Measurements from ENCODE around the gene TRIP11. TPM values are rescaled to one million over a fixed set of nuclear protein-coding genes. Genes with fewer than 3 reads are reported as not detected.

TRIP11 gene
- total and polyA plus RNA-seq, 2 of the 13 experiments (the other 11 are each of a cell fraction or from before 2014, with no cell fraction given): 10.9 to 32.8 TPM

DNA sequence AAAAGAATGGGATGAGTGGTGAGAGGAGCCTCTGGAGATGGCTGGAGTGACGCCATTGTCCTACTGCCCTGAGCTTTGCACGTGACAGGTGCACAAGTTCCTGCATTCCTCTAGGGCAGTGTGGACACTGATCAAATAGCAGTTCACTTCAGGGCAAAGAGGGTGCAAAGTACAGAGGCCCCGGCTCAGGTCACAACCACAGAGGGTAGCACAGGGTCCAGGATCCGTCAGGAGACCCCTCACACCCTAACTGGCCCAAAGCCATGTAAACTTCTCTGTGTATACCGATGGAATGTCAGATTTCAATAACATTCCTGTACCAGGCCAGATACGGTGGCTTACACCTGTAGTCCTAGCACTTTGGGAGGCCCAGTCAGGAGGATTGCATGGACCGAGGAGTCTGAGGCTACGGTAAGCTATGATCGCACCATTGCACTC, 82.0 kb downstream of the TRIP11 start (continued):
- TF ChIP-seq, protein P1, sequence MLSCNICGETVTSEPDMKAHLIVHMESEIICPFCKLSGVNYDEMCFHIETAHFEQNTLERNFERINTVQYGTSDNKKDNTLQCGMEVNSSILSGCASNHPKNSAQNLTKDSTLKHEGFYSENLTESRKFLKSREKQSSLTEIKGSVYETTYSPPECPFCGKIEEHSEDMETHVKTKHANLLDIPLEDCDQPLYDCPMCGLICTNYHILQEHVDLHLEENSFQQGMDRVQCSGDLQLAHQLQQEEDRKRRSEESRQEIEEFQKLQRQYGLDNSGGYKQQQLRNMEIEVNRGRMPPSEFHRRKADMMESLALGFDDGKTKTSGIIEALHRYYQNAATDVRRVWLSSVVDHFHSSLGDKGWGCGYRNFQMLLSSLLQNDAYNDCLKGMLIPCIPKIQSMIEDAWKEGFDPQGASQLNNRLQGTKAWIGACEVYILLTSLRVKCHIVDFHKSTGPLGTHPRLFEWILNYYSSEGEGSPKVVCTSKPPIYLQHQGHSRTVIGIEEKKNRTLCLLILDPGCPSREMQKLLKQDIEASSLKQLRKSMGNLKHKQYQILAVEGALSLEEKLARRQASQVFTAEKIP (CRISPR knock-in tag; IDR thresholded peaks at IDR 0.05; ENCODE audit: borderline replicate concordance): no peak
- TF ChIP-seq TSC22D2 (CRISPR knock-in tag; IDR thresholded peaks at IDR 0.05; ENCODE audit: borderline replicate concordance): no peak
- 0 out of 2 replicates have a peak, but pooled peaks have one; percentile 34 for TF ChIP-seq ERF (CRISPR knock-in tag; IDR thresholded peaks at IDR 0.05)
- TF ChIP-seq ZSCAN20 (CRISPR knock-in tag; IDR thresholded peaks at IDR 0.05; ENCODE audit: borderline replicate concordance): no peak
- no peak for TF ChIP-seq XRCC5 (optimal IDR thresholded peaks at IDR 0.05; ENCODE audit: low read length)
- TF ChIP-seq, protein P2, sequence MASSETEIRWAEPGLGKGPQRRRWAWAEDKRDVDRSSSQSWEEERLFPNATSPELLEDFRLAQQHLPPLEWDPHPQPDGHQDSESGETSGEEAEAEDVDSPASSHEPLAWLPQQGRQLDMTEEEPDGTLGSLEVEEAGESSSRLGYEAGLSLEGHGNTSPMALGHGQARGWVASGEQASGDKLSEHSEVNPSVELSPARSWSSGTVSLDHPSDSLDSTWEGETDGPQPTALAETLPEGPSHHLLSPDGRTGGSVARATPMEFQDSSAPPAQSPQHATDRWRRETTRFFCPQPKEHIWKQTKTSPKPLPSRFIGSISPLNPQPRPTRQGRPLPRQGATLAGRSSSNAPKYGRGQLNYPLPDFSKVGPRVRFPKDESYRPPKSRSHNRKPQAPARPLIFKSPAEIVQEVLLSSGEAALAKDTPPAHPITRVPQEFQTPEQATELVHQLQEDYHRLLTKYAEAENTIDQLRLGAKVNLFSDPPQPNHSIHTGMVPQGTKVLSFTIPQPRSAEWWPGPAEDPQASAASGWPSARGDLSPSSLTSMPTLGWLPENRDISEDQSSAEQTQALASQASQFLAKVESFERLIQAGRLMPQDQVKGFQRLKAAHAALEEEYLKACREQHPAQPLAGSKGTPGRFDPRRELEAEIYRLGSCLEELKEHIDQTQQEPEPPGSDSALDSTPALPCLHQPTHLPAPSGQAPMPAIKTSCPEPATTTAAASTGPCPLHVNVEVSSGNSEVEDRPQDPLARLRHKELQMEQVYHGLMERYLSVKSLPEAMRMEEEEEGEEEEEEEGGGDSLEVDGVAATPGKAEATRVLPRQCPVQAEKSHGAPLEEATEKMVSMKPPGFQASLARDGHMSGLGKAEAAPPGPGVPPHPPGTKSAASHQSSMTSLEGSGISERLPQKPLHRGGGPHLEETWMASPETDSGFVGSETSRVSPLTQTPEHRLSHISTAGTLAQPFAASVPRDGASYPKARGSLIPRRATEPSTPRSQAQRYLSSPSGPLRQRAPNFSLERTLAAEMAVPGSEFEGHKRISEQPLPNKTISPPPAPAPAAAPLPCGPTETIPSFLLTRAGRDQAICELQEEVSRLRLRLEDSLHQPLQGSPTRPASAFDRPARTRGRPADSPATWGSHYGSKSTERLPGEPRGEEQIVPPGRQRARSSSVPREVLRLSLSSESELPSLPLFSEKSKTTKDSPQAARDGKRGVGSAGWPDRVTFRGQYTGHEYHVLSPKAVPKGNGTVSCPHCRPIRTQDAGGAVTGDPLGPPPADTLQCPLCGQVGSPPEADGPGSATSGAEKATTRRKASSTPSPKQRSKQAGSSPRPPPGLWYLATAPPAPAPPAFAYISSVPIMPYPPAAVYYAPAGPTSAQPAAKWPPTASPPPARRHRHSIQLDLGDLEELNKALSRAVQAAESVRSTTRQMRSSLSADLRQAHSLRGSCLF (CRISPR knock-in tag; IDR thresholded peaks at IDR 0.05; ENCODE audit: borderline replicate concordance): no peak
- no peak for TF ChIP-seq SATB2 (CRISPR knock-in tag; IDR thresholded peaks at IDR 0.05)
- TF ChIP-seq HMG20A (CRISPR knock-in tag; IDR thresholded peaks at IDR 0.05; ENCODE audit: borderline replicate concordance): peak; percentile 72; the same call in 1 of the 2 replicates
- TF ChIP-seq ZKSCAN8 (CRISPR knock-in tag; IDR thresholded peaks at IDR 0.05; ENCODE audit: borderline replicate concordance): no peak
- TF ChIP-seq, protein P3, sequence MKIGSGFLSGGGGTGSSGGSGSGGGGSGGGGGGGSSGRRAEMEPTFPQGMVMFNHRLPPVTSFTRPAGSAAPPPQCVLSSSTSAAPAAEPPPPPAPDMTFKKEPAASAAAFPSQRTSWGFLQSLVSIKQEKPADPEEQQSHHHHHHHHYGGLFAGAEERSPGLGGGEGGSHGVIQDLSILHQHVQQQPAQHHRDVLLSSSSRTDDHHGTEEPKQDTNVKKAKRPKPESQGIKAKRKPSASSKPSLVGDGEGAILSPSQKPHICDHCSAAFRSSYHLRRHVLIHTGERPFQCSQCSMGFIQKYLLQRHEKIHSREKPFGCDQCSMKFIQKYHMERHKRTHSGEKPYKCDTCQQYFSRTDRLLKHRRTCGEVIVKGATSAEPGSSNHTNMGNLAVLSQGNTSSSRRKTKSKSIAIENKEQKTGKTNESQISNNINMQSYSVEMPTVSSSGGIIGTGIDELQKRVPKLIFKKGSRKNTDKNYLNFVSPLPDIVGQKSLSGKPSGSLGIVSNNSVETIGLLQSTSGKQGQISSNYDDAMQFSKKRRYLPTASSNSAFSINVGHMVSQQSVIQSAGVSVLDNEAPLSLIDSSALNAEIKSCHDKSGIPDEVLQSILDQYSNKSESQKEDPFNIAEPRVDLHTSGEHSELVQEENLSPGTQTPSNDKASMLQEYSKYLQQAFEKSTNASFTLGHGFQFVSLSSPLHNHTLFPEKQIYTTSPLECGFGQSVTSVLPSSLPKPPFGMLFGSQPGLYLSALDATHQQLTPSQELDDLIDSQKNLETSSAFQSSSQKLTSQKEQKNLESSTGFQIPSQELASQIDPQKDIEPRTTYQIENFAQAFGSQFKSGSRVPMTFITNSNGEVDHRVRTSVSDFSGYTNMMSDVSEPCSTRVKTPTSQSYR (CRISPR knock-in tag; IDR thresholded peaks at IDR 0.05; ENCODE audit: borderline replicate concordance): 0 out of 2 replicates have a peak, but pooled peaks have one; percentile 38
- TF ChIP-seq, protein P4, sequence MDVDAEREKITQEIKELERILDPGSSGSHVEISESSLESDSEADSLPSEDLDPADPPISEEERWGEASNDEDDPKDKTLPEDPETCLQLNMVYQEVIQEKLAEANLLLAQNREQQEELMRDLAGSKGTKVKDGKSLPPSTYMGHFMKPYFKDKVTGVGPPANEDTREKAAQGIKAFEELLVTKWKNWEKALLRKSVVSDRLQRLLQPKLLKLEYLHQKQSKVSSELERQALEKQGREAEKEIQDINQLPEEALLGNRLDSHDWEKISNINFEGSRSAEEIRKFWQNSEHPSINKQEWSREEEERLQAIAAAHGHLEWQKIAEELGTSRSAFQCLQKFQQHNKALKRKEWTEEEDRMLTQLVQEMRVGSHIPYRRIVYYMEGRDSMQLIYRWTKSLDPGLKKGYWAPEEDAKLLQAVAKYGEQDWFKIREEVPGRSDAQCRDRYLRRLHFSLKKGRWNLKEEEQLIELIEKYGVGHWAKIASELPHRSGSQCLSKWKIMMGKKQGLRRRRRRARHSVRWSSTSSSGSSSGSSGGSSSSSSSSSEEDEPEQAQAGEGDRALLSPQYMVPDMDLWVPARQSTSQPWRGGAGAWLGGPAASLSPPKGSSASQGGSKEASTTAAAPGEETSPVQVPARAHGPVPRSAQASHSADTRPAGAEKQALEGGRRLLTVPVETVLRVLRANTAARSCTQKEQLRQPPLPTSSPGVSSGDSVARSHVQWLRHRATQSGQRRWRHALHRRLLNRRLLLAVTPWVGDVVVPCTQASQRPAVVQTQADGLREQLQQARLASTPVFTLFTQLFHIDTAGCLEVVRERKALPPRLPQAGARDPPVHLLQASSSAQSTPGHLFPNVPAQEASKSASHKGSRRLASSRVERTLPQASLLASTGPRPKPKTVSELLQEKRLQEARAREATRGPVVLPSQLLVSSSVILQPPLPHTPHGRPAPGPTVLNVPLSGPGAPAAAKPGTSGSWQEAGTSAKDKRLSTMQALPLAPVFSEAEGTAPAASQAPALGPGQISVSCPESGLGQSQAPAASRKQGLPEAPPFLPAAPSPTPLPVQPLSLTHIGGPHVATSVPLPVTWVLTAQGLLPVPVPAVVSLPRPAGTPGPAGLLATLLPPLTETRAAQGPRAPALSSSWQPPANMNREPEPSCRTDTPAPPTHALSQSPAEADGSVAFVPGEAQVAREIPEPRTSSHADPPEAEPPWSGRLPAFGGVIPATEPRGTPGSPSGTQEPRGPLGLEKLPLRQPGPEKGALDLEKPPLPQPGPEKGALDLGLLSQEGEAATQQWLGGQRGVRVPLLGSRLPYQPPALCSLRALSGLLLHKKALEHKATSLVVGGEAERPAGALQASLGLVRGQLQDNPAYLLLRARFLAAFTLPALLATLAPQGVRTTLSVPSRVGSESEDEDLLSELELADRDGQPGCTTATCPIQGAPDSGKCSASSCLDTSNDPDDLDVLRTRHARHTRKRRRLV (CRISPR knock-in tag; IDR thresholded peaks at IDR 0.05): 0 out of 2 replicates have a peak, but pooled peaks have one; percentile 16
- TF ChIP-seq ZNF850 (CRISPR knock-in tag; conservative IDR thresholded peaks at IDR 0.05): no peak
- peak; percentile 94 for TF ChIP-seq MED1 (CRISPR knock-in tag; IDR thresholded peaks at IDR 0.05)
- TF ChIP-seq TOE1 (CRISPR knock-in tag; IDR thresholded peaks at IDR 0.05): no peak
- peak; percentile 48; the same call in 1 of the 2 replicates for TF ChIP-seq ZNF431 (CRISPR knock-in tag; IDR thresholded peaks at IDR 0.05; ENCODE audit: borderline replicate concordance, low read depth)

All from HepG2 (cell line).